ENCODE results near the gene SCFD2. TPM values are rescaled to one million over a fixed set of nuclear protein-coding genes. Genes with fewer than 3 reads are reported as not detected.
"Not testable (repeated sequence)": the region's sequence is repeated elsewhere in the genome, so short reads cannot be mapped to it uniquely, and the experiment has no call there.

Gene SCFD2
- total RNA-seq (10 to 100 TPM; 11.2 to 13.3 (median 12.4) TPM), polyA plus RNA-seq (1 to 10 TPM; 5.8 to 6.7 (median 6.2) TPM)
- long read RNA-seq, donor 1: 0 reads
- long read RNA-seq, donor 2, partial matches to known transcripts: 1 of 2 reads
- long read RNA-seq, donor 2, other reads (novel, unspliced or antisense): 1 of 2 reads

DNA sequence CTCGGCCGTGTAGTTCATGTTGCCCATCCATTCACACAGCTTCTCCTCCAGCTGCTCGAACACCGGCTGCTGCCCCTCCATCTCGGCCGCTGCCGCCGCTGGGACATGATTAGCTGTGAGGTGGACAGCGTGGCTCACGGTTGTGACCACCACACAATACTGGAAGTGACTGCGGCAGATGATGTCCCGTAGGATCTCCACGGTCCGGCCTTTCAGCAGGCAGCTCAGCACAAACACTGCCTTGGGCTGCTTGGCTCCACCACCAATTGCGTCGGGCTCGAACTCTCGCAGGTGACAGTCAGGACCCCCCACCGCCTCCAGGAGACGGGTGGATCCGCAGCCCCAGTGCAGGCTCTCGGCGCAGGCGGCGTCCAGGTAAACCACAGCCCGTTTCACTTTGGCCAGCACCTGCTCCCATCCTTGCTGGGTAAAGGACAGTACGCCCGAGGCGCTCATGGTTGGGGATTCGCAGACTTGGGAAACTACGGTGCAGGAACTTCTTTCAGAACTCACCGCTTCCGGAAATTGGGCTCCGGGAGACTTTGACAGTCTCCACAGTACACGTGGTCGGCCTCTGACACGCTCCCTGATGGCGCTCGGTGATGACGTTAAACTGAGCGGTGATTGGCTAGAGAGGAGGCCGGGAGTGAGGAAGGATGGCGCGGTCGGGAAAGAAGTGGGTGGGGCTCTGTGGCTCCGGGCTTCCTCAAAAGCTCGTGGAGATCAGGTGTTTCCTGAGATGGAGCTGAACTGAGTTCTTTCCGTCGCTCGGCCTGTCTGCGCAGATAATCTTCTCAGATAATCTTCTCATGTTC lies at the start of gene SCFD2:
Gene SCFD2 (minus strand): TSS at position 576 of the 815 bp plus-strand sequence.
- 0 to 1% (median 0%) methylated on average over 51 of the region's 51 CpGs for WGBS, 3 donors
- H3K27ac ChIP-seq: peak within 1 kb of the TSS; percentile 82
- TF ChIP-seq, protein P1, sequence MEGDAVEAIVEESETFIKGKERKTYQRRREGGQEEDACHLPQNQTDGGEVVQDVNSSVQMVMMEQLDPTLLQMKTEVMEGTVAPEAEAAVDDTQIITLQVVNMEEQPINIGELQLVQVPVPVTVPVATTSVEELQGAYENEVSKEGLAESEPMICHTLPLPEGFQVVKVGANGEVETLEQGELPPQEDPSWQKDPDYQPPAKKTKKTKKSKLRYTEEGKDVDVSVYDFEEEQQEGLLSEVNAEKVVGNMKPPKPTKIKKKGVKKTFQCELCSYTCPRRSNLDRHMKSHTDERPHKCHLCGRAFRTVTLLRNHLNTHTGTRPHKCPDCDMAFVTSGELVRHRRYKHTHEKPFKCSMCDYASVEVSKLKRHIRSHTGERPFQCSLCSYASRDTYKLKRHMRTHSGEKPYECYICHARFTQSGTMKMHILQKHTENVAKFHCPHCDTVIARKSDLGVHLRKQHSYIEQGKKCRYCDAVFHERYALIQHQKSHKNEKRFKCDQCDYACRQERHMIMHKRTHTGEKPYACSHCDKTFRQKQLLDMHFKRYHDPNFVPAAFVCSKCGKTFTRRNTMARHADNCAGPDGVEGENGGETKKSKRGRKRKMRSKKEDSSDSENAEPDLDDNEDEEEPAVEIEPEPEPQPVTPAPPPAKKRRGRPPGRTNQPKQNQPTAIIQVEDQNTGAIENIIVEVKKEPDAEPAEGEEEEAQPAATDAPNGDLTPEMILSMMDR (IDR thresholded peaks at IDR 0.05): no peak
- ATAC-seq: peak; percentile 100
- H3K36me3 ChIP-seq (ENCODE audit: insufficient read depth in 1 of 2, low read depth in 1 of 2): no peaks in the 10 kb centered on the region
- H3K4me3 ChIP-seq: peak within 1 kb of the TSS; percentile 99
- peaks cover 0 to 11% (median 9%) of the 10 kb centered on the region in 3 donors for H3K27me3 ChIP-seq (ENCODE audit: insufficient read depth in 3 of 3, low read length in 2 of 3)
- intact Hi-C loops (cut with DNase I): no loop called here
- H3K9me3 ChIP-seq: no peaks in the 10 kb centered on the region
- DNase-seq: peak; percentile 97 to 98
- peaks cover 19% of the 10 kb centered on the region for H3K4me1 ChIP-seq

DNA sequence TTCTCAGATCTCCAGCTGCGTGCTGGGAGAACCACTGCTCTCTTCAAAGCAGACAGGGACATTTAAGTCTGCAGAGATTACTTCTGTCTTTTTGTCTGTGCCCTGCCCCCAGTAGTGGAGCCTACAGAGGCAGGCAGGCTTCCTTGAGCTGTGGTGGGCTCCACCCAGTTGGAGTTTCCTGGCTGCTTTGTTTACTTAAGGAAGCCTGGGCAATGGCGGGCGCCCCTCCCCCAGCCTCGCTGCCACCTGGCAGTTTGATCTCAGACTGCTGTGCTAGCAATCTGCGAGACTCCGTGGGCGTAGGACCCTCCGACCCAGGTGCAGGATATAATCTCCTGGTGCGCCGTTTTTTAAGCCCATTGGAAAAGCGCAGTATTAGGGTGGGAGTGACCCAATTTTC lies 43.6 kb upstream of the SCFD2 start:
- 94 to 97% (median 96%) methylated on average over 11 of the region's 11 CpGs for WGBS, 3 donors
- H3K36me3 ChIP-seq (ENCODE audit: insufficient read depth in 1 of 2, low read depth in 1 of 2); H3K4me1 ChIP-seq; intact Hi-C loops (cut with DNase I); H3K27me3 ChIP-seq (ENCODE audit: insufficient read depth in 3 of 3, low read length in 2 of 3); DNase-seq; H3K9me3 ChIP-seq; H3K4me3 ChIP-seq; H3K27ac ChIP-seq; ATAC-seq: not testable (repeated sequence)

DNA sequence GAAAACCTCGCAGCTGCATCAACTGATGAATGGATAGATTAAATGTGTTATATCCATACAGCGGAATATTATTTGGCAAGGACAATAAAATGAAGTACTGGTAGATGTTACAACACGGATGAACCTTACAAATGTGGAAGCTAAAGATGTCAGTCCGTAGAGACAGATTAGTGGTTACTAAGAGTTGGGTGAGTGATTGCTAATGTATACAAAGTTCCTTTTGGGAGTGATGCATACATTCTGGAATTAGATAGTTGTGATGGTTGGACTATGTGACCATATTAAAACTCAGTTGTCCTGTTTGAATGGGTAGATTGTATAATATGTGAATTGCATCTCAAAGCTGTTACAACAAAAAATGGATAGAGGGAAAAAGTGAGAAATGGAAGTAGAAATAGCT lies 14.4 kb upstream of the SCFD2 start:
- Histone ChIP-seq H3K4me3 (no peak overlapping the region), H3K9me3 (no peaks in the 10 kb centered on the region), H3K27ac (no peak overlapping the region), H3K4me1 (peaks cover 9% of the 10 kb centered on the region), H3K36me3 (ENCODE audit: insufficient read depth in 1 of 2, low read depth in 1 of 2) (peaks cover 0 to 35% of the 10 kb centered on the region in 2 donors), H3K27me3 (ENCODE audit: insufficient read depth in 3 of 3, low read length in 2 of 3) (no peaks in the 10 kb centered on the region)
- DNase-seq: no peak
- intact Hi-C loops (cut with DNase I): no loop called here
- WGBS, 3 donors: 89 to 92% (median 90%) methylated on average over 4 of the region's 4 CpGs
- no peak for ATAC-seq
- TF ChIP-seq, protein P1 (IDR thresholded peaks at IDR 0.05): no peak

DNA sequence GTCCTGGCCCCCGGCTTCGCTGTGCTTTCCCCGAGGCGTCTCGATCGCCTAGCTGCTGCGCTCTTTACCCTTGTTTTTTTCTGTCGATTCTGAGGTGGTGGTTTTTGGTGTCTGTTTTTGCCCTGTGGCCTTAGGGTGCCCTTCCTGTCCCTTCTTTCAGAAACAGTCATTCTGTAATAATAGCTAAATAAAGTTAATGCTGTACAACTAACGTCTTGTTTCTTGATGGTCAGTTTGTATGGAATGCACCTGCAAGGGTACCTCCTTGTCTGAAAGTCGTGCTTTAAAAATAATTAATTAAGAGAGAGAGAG lies 12.3 kb upstream of the SCFD2 start:
- 0 to 1% (median 0%) methylated on average over 10 of the region's 10 CpGs for WGBS, 3 donors
- H3K4me1 ChIP-seq: peaks cover 9% of the 10 kb centered on the region
- H3K36me3 ChIP-seq (ENCODE audit: insufficient read depth in 1 of 2, low read depth in 1 of 2): peaks cover 0 to 14% of the 10 kb centered on the region in 2 donors
- H3K27me3 ChIP-seq (ENCODE audit: insufficient read depth in 3 of 3, low read length in 2 of 3): no peaks in the 10 kb centered on the region
- peak overlapping the region; percentile 83 for H3K27ac ChIP-seq
- no peaks in the 10 kb centered on the region for H3K9me3 ChIP-seq
- ATAC-seq: no peak
- intact Hi-C loops (cut with DNase I): loop anchor here in 1 of 2 donors (10.0 kb wide), 2 partner anchors 183 to 363 kb away; no protein-coding TSS in a partner anchor
- no peak for DNase-seq
- H3K4me3 ChIP-seq: peak overlapping the region; percentile 90
- TF ChIP-seq, protein P1 (IDR thresholded peaks at IDR 0.05): no peak
